Measurements from ENCODE around the gene RASGRP1. TPM values are rescaled to one million over a fixed set of nuclear protein-coding genes. Genes with fewer than 3 reads are reported as not detected.

RASGRP1 gene
- total RNA-seq, 1 donor from 2014 or later, result 0.11 TPM

Other genes with a start within 250 kb of the RASGRP1 start
- 16.2 TPM for gene FAM98B, start 110.7 kb downstream of the RASGRP1 start, total RNA-seq